HUES64 (cell line): Measurements from ENCODE around the gene AMIGO2.

Experiments used
- H3K27ac ChIP-seq: 2 replicates; pipeline ENCODE4 v1.7.0; 2013; ENCODE audit warnings: low read depth, low read length, inconsistent platforms
- H3K27me3 ChIP-seq: 2 replicates; pipeline ENCODE4 v1.6.1; 2013; ENCODE audit warnings: mild to moderate bottlenecking, low read length; ENCODE audit not compliant: insufficient read depth
- H3K36me3 ChIP-seq: 2 replicates; pipeline ENCODE4 v1.6.1; 2013; ENCODE audit warnings: mild to moderate bottlenecking, low read length; ENCODE audit not compliant: insufficient read depth
- H3K4me1 ChIP-seq: 2 replicates; pipeline ENCODE4 v1.6.1; 2013; ENCODE audit warnings: mild to moderate bottlenecking, low read length, moderate library complexity; ENCODE audit not compliant: insufficient read depth
- H3K4me3 ChIP-seq: 2 replicates; pipeline ENCODE4 v1.5.1; 2013; ENCODE audit warnings: mild to moderate bottlenecking, low read length, moderate library complexity
- H3K9ac ChIP-seq: 2 replicates; pipeline ENCODE4 v1.6.1; 2013; ENCODE audit warnings: mild to moderate bottlenecking, low read depth, low read length
- H3K9me3 ChIP-seq: 2 replicates; pipeline ENCODE4 v1.6.1; 2013; ENCODE audit warnings: low read depth, low read length; ENCODE audit not compliant: insufficient read depth
- WGBS: fragments of 150-250, 120-280 bp; methylation state at CpG from one replicate; pipeline ENCODE4 v1.1.7; 2013; ENCODE audit warnings: missing lambda C conversion rate; 5-methylcytosine and 5-hydroxymethylcytosine counted together

The AMIGO2 gene

GRCh38 chr12:47032644-47033043, 47.1 kb downstream of the AMIGO2 start:
- Histone ChIP-seq H3K9ac (no peak overlapping the region), H3K27me3 (no peaks in the 10 kb centered on the region), H3K4me1 (peaks cover 26% of the 10 kb centered on the region), H3K36me3 (no peaks in the 10 kb centered on the region), H3K27ac (no peak overlapping the region), H3K9me3 (no peaks in the 10 kb centered on the region), H3K4me3 (no peak overlapping the region)
- no CpG with 5 or more reads among the region's 1 CpG for WGBS

GRCh38 chr12:47029903-47030302, 49.9 kb downstream of the AMIGO2 start:
- no peak overlapping the region for H3K4me3 ChIP-seq
- WGBS = 100% methylated on average over 1 of the region's 2 CpGs
- H3K27me3 ChIP-seq = no peaks in the 10 kb centered on the region
- no peak overlapping the region for H3K27ac ChIP-seq
- no peaks in the 10 kb centered on the region for H3K36me3 ChIP-seq
- no peak overlapping the region for H3K9ac ChIP-seq
- peaks cover 19% of the 10 kb centered on the region for H3K4me1 ChIP-seq
- H3K9me3 ChIP-seq = no peaks in the 10 kb centered on the region

GRCh38 chr12:47028981-47029708, 50.6 kb downstream of the AMIGO2 start:
- no peak overlapping the region for H3K9ac ChIP-seq
- H3K27ac ChIP-seq = no peak overlapping the region
- 62% methylated on average over 3 of the region's 4 CpGs for WGBS
- no peaks in the 10 kb centered on the region for H3K36me3 ChIP-seq
- H3K9me3 ChIP-seq = no peaks in the 10 kb centered on the region
- peaks cover 12% of the 10 kb centered on the region for H3K4me1 ChIP-seq
- H3K27me3 ChIP-seq = no peaks in the 10 kb centered on the region
- no peak overlapping the region for H3K4me3 ChIP-seq

GRCh38 chr12:47028186-47028585, 51.6 kb downstream of the AMIGO2 start:
- no peaks in the 10 kb centered on the region for H3K36me3 ChIP-seq
- no peaks in the 10 kb centered on the region for H3K27me3 ChIP-seq
- H3K27ac ChIP-seq = no peak overlapping the region
- H3K9ac ChIP-seq = no peak overlapping the region
- WGBS = 97% methylated on average over 4 of the region's 5 CpGs
- no peaks in the 10 kb centered on the region for H3K9me3 ChIP-seq
- no peak overlapping the region for H3K4me3 ChIP-seq
- H3K4me1 ChIP-seq = peaks cover 4% of the 10 kb centered on the region; the same call in 1 of the 2 replicates
